Measurements from ENCODE around the gene FCHO2.

FCHO2 gene

GRCh38 chr5:73044546-73044945, 88.7 kb downstream of the FCHO2 start:
- no peak overlapping the region for H3K4me3 ChIP-seq (ENCODE audit: low read length)
- H3K36me3 ChIP-seq (replicated peaks; ENCODE audit: low read depth, low read length) = no peaks in the 10 kb centered on the region
- TF ChIP-seq CTCF (IDR thresholded peaks at IDR 0.05; ENCODE audit: low read depth, low read length) = no peak
- no peak for TF ChIP-seq EZH2phosphoT487 (IDR thresholded peaks at IDR 0.05; ENCODE audit: low read depth)
- H3K27me3 ChIP-seq (ENCODE audit: low read depth, low read length) = no peaks in the 10 kb centered on the region
- no peaks in the 10 kb centered on the region for H4K20me1 ChIP-seq (ENCODE audit: insufficient read depth, low read length)
- H2AFZ ChIP-seq (ENCODE audit: low read depth, low read length) = no peak overlapping the region
- H3K4me2 ChIP-seq (ENCODE audit: low read length) = no peak overlapping the region
- no peaks in the 10 kb centered on the region for H3K79me2 ChIP-seq (ENCODE audit: low read length)
- no peaks in the 10 kb centered on the region for H3K9me3 ChIP-seq (ENCODE audit: insufficient read depth, low read length)
- no peaks in the 10 kb centered on the region for H3K4me1 ChIP-seq (ENCODE audit: low read length)
- no peak overlapping the region for H3K27ac ChIP-seq (ENCODE audit: low read length)
- no peak overlapping the region for H3K9ac ChIP-seq (ENCODE audit: low read length)

- TF ChIP-seq EZH2phosphoT487 (IDR thresholded peaks at IDR 0.05; ENCODE audit: low read depth) (no peak), CTCF (IDR thresholded peaks at IDR 0.05; ENCODE audit: low read depth, low read length) (no peak)
- no peak overlapping the region for H3K9ac ChIP-seq (ENCODE audit: low read length)
- no peak overlapping the region for H3K4me3 ChIP-seq (ENCODE audit: low read length)
- H3K27me3 ChIP-seq (ENCODE audit: low read depth, low read length) = no peaks in the 10 kb centered on the region
- no peaks in the 10 kb centered on the region for H3K9me3 ChIP-seq (ENCODE audit: insufficient read depth, low read length)
- no peaks in the 10 kb centered on the region for H3K4me1 ChIP-seq (ENCODE audit: low read length)
- H3K79me2 ChIP-seq (ENCODE audit: low read length) = no peaks in the 10 kb centered on the region
- H3K36me3 ChIP-seq (replicated peaks; ENCODE audit: low read depth, low read length) = no peaks in the 10 kb centered on the region
- no peak overlapping the region for H3K4me2 ChIP-seq (ENCODE audit: low read length)
- H3K27ac ChIP-seq (ENCODE audit: low read length) = no peak overlapping the region
- no peak overlapping the region for H2AFZ ChIP-seq (ENCODE audit: low read depth, low read length)
- H4K20me1 ChIP-seq (ENCODE audit: insufficient read depth, low read length) = no peaks in the 10 kb centered on the region
Observed at GRCh38 chr5:73045623-73046022, 89.8 kb downstream of the FCHO2 start.

- Histone ChIP-seq H3K4me1 (ENCODE audit: low read length) (no peaks in the 10 kb centered on the region), H2AFZ (ENCODE audit: low read depth, low read length) (no peak overlapping the region), H3K27ac (ENCODE audit: low read length) (no peak overlapping the region), H3K9ac (ENCODE audit: low read length) (no peak overlapping the region), H3K27me3 (ENCODE audit: low read depth, low read length) (no peaks in the 10 kb centered on the region), H3K79me2 (ENCODE audit: low read length) (no peaks in the 10 kb centered on the region), H3K4me2 (ENCODE audit: low read length) (no peak overlapping the region), H4K20me1 (ENCODE audit: insufficient read depth, low read length) (no peaks in the 10 kb centered on the region), H3K36me3 (replicated peaks; ENCODE audit: low read depth, low read length) (no peaks in the 10 kb centered on the region), H3K9me3 (ENCODE audit: insufficient read depth, low read length) (no peaks in the 10 kb centered on the region), H3K4me3 (ENCODE audit: low read length) (no peak overlapping the region)
- no peak for TF ChIP-seq CTCF (IDR thresholded peaks at IDR 0.05; ENCODE audit: low read depth, low read length)
- TF ChIP-seq EZH2phosphoT487 (IDR thresholded peaks at IDR 0.05; ENCODE audit: low read depth) = no peak
Observed at GRCh38 chr5:73061593-73061992, 105.8 kb downstream of the FCHO2 start.

- H3K4me2 ChIP-seq (ENCODE audit: low read length) = no peak overlapping the region
- no peaks in the 10 kb centered on the region for H3K9me3 ChIP-seq (ENCODE audit: insufficient read depth, low read length)
- H3K27me3 ChIP-seq (ENCODE audit: low read depth, low read length) = no peaks in the 10 kb centered on the region
- H3K79me2 ChIP-seq (ENCODE audit: low read length) = no peaks in the 10 kb centered on the region
- no peaks in the 10 kb centered on the region for H3K36me3 ChIP-seq (replicated peaks; ENCODE audit: low read depth, low read length)
- no peak overlapping the region for H3K27ac ChIP-seq (ENCODE audit: low read length)
- H3K9ac ChIP-seq (ENCODE audit: low read length) = no peak overlapping the region
- TF ChIP-seq EZH2phosphoT487 (IDR thresholded peaks at IDR 0.05; ENCODE audit: low read depth) (no peak), CTCF (IDR thresholded peaks at IDR 0.05; ENCODE audit: low read depth, low read length) (no peak)
- no peaks in the 10 kb centered on the region for H4K20me1 ChIP-seq (ENCODE audit: insufficient read depth, low read length)
- H2AFZ ChIP-seq (ENCODE audit: low read depth, low read length) = no peak overlapping the region
- no peaks in the 10 kb centered on the region for H3K4me1 ChIP-seq (ENCODE audit: low read length)
- no peak overlapping the region for H3K4me3 ChIP-seq (ENCODE audit: low read length)
Observed at GRCh38 chr5:73066466-73066865, 110.6 kb downstream of the FCHO2 start.
